ENCODE results near the gene XAGE1B. TPM values are rescaled to one million over a fixed set of nuclear protein-coding genes. Genes with fewer than 3 reads are reported as not detected.
"Not testable (repeated sequence)": the region's sequence is repeated elsewhere in the genome, so short reads cannot be mapped to it uniquely, and the experiment has no call there.

Gene XAGE1B, protein sequence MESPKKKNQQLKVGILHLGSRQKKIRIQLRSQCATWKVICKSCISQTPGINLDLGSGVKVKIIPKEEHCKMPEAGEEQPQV
- not detected in 2 replicates for total RNA-seq

GRCh38 chrX:52516987-52517325, at the start of gene XAGE1B:
Gene XAGE1B, minus strand, starts transcription at chrX:52517063. Its CDS starts 1,536 bp downstream, at chrX:52515527.
- intact Hi-C loops (cut with micrococcal nuclease) = not testable (repeated sequence)

- intact Hi-C loops (cut with micrococcal nuclease) = no loop called here
These were observed 46.2 kb upstream of the XAGE1B start for GRCh38 chrX:52563105-52563504.

DNA sequence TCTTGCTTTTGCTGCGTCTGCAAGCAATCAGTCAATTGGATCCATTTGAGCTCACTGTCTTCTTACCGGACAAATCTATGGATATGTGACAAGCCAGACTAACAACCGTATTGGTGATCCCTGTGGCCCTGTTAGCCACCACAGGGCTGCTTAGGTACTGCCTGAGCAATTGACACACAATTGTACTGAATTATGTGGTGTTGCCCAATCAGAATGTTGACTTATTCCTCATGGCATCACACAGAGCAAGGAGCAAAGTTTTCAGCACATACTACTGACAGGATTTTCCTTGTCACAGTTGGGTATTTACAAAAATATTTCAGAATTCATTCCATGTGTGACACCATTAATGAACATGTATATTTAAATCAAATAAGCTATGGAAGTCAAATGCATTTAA, 41.3 kb upstream of the XAGE1B start:
- intact Hi-C loops (cut with micrococcal nuclease) = no loop called here

DNA sequence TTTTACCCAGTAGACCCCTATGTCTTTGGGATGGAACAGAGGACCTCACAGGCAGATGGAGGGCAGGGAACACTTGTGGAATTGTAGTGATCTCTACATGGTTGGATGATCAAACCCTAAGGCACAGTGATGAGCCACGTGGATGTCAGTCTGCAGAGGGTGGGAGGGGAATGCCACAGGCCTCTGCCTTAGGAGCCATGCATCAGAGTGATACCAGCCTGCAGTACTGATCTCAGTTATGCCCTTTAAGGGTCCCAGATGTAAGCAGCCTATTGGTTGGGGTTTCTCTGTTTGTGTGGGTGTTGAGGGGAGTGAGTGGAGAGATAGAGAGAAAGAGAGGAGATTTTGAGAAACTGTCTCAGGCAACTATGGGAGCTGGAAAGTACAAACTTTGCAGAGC, 39.9 kb upstream of the XAGE1B start:
- intact Hi-C loops (cut with micrococcal nuclease) = no loop called here

DNA sequence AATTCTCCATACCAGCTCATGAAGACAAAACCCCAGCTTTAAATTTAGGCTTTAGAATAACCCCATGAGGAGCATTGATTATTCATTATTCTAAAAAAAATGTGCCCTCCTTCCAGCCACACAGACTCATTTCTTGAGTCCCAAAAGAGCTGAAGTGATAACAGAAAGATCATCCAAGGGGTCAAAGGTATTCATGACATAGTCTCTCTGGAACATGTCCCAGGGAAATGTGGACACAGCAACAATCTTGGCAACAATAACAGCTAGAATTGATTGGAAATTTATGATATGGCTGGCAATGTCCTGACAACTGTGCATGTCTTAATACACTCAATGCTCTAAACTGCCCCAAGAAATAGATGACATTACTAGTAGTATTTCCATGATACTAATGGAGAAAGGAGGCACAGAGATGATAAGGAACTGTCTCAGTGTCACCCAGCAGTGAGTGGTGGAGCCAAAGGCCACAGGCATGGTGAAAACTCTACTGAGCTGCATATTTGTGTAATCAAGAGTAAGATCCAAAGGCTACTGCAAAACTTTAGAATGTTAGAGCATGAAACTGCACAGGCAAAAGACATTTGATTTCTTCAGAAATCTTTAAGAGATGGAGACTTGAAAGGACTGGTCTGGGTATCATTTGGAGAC, 37.3 kb upstream of the XAGE1B start:
- intact Hi-C loops (cut with micrococcal nuclease) = no loop called here

GRCh38 chrX:52548769-52549168, 31.9 kb upstream of the XAGE1B start:
- intact Hi-C loops (cut with micrococcal nuclease) = not testable (repeated sequence)

GRCh38 chrX:52544147-52544840, 27.4 kb upstream of the XAGE1B start:
- intact Hi-C loops (cut with micrococcal nuclease) = no loop called here

DNA sequence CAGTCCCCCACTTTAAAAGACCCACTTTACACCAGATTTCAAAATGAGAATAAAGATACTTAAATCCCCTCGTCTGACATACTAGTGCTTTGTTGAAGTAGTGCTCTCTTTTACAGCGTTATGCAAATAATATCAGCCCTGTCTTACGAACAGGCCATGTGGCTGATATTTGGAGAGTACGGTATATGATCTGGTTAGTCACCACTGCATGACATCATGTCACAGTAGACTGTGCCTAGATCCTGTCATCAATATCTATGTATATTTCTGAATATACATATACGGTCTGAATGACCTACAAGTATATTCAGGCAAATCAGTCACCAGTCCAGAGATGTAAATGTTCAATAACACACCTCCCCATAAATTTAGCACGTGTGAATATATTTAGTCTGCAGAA, 25.4 kb upstream of the XAGE1B start:
- intact Hi-C loops (cut with micrococcal nuclease) = no loop called here

DNA sequence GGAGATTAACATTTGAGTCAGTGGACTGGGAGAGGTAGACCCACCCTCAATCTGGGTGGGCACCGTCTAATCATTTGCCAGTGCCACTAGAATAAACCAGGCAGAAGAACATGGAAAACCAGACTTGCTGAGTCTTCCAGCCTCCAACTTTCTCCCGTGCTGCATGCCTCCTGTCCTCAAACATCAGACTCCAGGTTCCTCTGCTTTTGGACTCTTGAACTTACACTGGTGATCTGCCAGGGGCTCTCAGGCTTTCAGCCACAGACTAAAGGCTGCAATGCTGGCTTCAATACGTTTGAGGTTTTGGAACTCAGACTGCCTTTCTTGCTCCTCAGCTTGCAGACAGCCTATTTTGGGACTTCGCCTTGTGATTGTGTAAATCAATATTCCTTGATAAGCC, 24.2 kb upstream of the XAGE1B start:
- intact Hi-C loops (cut with micrococcal nuclease) = not testable (repeated sequence)

- intact Hi-C loops (cut with micrococcal nuclease) = not testable (repeated sequence)
These were observed 515 bp downstream of the XAGE1B start for GRCh38 chrX:52516110-52516986.

- intact Hi-C loops (cut with micrococcal nuclease) = not testable (repeated sequence)
These were observed 5.7 kb downstream of the XAGE1B start for GRCh38 chrX:52511126-52511525.

GRCh38 chrX:52509916-52510315, 6.9 kb downstream of the XAGE1B start:
- intact Hi-C loops (cut with micrococcal nuclease) = no loop called here

DNA sequence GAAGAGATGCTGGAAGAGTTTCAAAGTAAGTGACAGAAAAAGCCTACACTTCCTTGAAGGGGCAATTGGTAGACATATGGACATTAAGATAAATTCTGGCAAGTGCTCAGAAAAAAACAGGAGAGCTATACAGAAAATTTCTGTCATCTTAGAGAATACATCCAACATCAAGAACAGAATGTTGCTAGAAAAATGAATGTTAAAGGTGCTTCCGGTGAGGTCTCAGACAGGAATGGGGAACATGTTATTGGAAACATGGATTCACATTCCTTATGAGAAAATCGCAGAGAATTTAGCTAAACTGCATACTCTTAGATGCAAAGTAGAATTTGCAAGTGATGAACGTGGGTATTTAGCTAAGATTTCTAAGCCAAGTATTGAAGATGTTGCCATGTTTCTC, 9.5 kb downstream of the XAGE1B start:
- intact Hi-C loops (cut with micrococcal nuclease) = no loop called here

GRCh38 chrX:52504551-52504950, 12.3 kb downstream of the XAGE1B start:
- intact Hi-C loops (cut with micrococcal nuclease) = no loop called here

- intact Hi-C loops (cut with micrococcal nuclease) = not testable (repeated sequence)
These were observed 15.5 kb downstream of the XAGE1B start for GRCh38 chrX:52501362-52501761.

DNA sequence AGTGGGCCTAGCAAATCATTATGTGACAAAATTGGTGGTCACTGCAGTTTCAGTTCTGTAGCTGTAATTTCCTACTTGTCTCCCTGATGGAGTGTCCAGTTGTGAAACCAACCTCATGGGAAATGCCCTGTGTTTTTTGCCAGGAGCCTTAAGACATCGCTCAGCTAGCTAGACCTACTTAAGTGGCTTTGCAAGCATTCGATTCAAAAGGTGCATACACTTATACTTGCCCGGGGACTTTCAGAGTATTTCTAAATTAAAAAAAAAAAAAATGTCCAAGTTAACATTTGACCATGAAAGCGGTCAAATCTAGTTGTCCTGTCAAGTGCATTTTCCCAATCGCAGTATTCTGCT, 20.5 kb downstream of the XAGE1B start:
- intact Hi-C loops (cut with micrococcal nuclease) = not testable (repeated sequence)

- intact Hi-C loops (cut with micrococcal nuclease) = not testable (repeated sequence)
These were observed 21.1 kb downstream of the XAGE1B start, which contains the start of gene XAGE1A for GRCh38 chrX:52495545-52496418. Gene XAGE1A, plus strand, starts transcription at chrX:52495808. Its CDS starts 1,554 bp downstream, at chrX:52497362.

GRCh38 chrX:52471301-52471700, 45.6 kb downstream of the XAGE1B start:
- intact Hi-C loops (cut with micrococcal nuclease) = not testable (repeated sequence)
